GM13976 (cell line): ENCODE results near the gene FNDC7.
"Not testable (repeated sequence)": the region's sequence is repeated elsewhere in the genome, so short reads cannot be mapped to it uniquely, and the experiment has no call there.

Experiments
- DNase-seq: peaks from one replicate; pipeline ENCODE4 v3.0.0; 2012; ENCODE audit warnings: low spot score
- CTCF ChIP-seq: IDR thresholded peaks from 2 replicates; pipeline ENCODE4 v1.5.1; 2012; ENCODE audit warnings: borderline replicate concordance, mild to moderate bottlenecking; ENCODE audit not compliant: insufficient read depth; ENCODE audit errors: extremely low read depth, missing control alignments, control extremely low read depth
- in situ Hi-C: fragments of 300-500 bp; cut with MboI; formaldehyde crosslinking; loops from one replicate; pipeline ENCODE4 v1.12.0; 2022; ENCODE audit warnings: low sequenced_read_pairs, mixed read lengths, inconsistent platforms; ENCODE audit not compliant: unreplicated experiment

FNDC7 gene

GRCh38 chr1:108669679-108670078 lies 43.0 kb upstream of the FNDC7 start:
- in situ Hi-C loops: no loop called here
- no peak for DNase-seq
- TF ChIP-seq CTCF: no peak

GRCh38 chr1:108670131-108670773 lies 42.5 kb upstream of the FNDC7 start:
- in situ Hi-C loops: no loop called here
- TF ChIP-seq CTCF: no peak
- DNase-seq: no peak

GRCh38 chr1:108671143-108671542 lies 41.6 kb upstream of the FNDC7 start:
- no peak for TF ChIP-seq CTCF
- no peak for DNase-seq
- in situ Hi-C loops: no loop called here

- DNase-seq: no peak
- TF ChIP-seq CTCF: no peak
- in situ Hi-C loops: no loop called here
Observed at GRCh38 chr1:108678706-108679105, 34.0 kb upstream of the FNDC7 start.

- in situ Hi-C loops: no loop called here
- no peak for DNase-seq
- TF ChIP-seq CTCF: no peak
Observed at GRCh38 chr1:108679586-108680213, 33.0 kb upstream of the FNDC7 start.

- in situ Hi-C loops, DNase-seq: not testable (repeated sequence)
Observed at GRCh38 chr1:108681701-108682100, 31.0 kb upstream of the FNDC7 start.

GRCh38 chr1:108685529-108685928 lies 27.2 kb upstream of the FNDC7 start:
- in situ Hi-C loops: no loop called here

More at GRCh38 chr1:108685529-108685928, 27.2 kb upstream of the FNDC7 start:
- DNase-seq: no peak
- no peak for TF ChIP-seq CTCF
